ENCODE data around the gene PHF5A. TPM values are rescaled to one million over a fixed set of nuclear protein-coding genes. Genes with fewer than 3 reads are reported as not detected.

PHF5A gene
- total and polyA plus RNA-seq, 2 of the 8 experiments (the other 6 are each of a cell fraction or from before 2014, with no cell fraction given), result 119 to 135 TPM

DNA sequence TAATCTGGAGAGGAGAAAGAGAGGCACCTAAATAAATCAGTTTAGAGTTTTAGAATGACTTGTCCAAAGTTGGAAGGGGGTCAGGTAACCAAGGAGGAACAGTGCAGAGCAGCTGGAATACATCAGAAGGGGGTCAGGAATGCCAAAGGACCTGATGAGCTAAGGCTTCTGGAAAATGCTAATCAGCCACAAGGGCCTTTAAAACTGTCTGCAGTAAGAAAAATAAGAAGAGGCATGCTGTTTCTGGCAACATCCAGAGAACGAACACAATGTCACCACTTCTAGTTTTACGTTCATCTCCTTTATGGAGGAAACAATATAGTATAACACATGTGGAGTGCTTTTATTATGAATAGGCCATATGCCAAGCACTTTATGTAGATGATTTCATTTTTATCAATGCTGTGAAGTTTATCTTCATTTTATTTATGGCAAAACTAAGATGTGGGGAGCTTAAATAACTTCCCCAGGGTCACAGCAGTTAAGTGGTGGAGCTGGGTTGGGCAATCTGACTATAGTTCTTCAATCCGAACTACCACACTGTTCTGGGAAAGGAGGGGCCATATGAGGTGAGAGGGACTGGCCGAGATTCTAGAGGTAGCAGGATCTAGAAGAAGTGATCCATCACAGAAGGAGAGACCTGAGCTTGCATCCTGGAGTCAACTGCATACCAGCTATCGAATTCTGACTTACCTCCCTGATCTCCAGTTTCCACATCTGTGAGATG is 23.0 kb upstream of the PHF5A start:
- Histone ChIP-seq H3K4ac (replicated peaks; ENCODE audit: insufficient read length, low read depth, low read length) (no peak overlapping the region), H3K9ac (replicated peaks in 1 of 4; ENCODE audit: extremely low read depth in 1 of 4, low read depth in 3 of 4, low read length in 3 of 4) (0 out of 7 replicates have a peak overlapping the region, but pooled peaks of 1 of the 4 experiments have one; percentile 4), H2BK5ac (ENCODE audit: low read depth, low read length) (no peak overlapping the region), H2BK12ac (ENCODE audit: low read depth, low read length) (no peak overlapping the region), H3K23me2 (ENCODE audit: low read depth, low read length) (no peaks in the 10 kb centered on the region), H4K20me1 (replicated peaks in 1 of 2; ENCODE audit: control insufficient read depth in 1 of 2, insufficient read depth in 2 of 2, low read length in 2 of 2) (peaks cover 0 to 8% of the 10 kb centered on the region in 2 experiments), H3K14ac (ENCODE audit: insufficient read length) (no peak overlapping the region), H3K56ac (replicated peaks; ENCODE audit: insufficient read length, low read depth, low read length) (no peak overlapping the region), H2BK120ac (replicated peaks; ENCODE audit: low read depth, low read length) (no peak overlapping the region), H3K79me2 (ENCODE audit: control insufficient read depth in 1 of 2, insufficient read depth in 2 of 2, low read length in 2 of 2) (peaks cover 4 to 64% of the 10 kb centered on the region in 2 experiments), H2AFZ (ENCODE audit: low read length) (no peak overlapping the region), H3K23ac (ENCODE audit: insufficient read length) (no peak overlapping the region), H3K36me3 (ENCODE audit: control insufficient read depth in 2 of 4, insufficient read depth in 4 of 4, low read length in 3 of 4) (no peaks in the 10 kb centered on the region), H4K91ac (replicated peaks; ENCODE audit: insufficient read length, low read length) (no peak overlapping the region), H3K4me1 (replicated peaks in 1 of 4; ENCODE audit: control insufficient read depth in 3 of 4, insufficient read depth in 4 of 4, low read length in 3 of 4) (peaks cover 4 to 21% (median 14%) of the 10 kb centered on the region in 4 experiments; a peak in 6 of 7 replicates), H2BK15ac (ENCODE audit: low read length) (no peak overlapping the region), H2AK5ac (ENCODE audit: low read depth, low read length) (no peak overlapping the region), H3K4me2 (ENCODE audit: insufficient read depth in 1 of 2, low read depth in 2 of 2, low read length in 2 of 2) (0 out of 4 replicates have a peak overlapping the region, but pooled peaks of 1 of the 2 experiments have one; percentile 13), H3K79me1 (ENCODE audit: low read depth, low read length) (peaks cover 8% of the 10 kb centered on the region), H3K9me3 (ENCODE audit: insufficient read depth in 2 of 2, low read depth in 1 of 2, low read length in 1 of 2) (no peaks in the 10 kb centered on the region), H3K4me3 (ENCODE audit: extremely low read depth in 1 of 4, insufficient read depth in 2 of 4, low read depth in 3 of 4, low read length in 4 of 4) (no peak overlapping the region), H4K8ac (ENCODE audit: extremely low read depth, insufficient read depth, low read length) (no peak overlapping the region), H3K27me3 (replicated peaks in 1 of 4; ENCODE audit: control insufficient read depth in 3 of 4, extremely low read depth in 1 of 4, insufficient read depth in 3 of 4, low read length in 3 of 4) (no peaks in the 10 kb centered on the region), H4K5ac (ENCODE audit: insufficient read length, low read depth, low read length) (no peak overlapping the region), H3K27ac (ENCODE audit: low read depth, low read length) (no peak overlapping the region), H3K18ac (ENCODE audit: extremely low read depth, low read length) (no peak overlapping the region), H2BK20ac (ENCODE audit: low read length) (no peak overlapping the region)
- DNase-seq (ENCODE audit: low read depth in 1 of 2, low spot score in 2 of 2) (no peak), FAIRE-seq (peak; percentile 7)
- WGBS, 2 experiments (ENCODE audit: extremely low coverage in 1 of 2, insufficient coverage in 1 of 2, insufficient read length in 1 of 2, insufficient replicate concordance in 2 of 2, low coverage in 1 of 2, low lambda C conversion rate in 2 of 2, missing lambda C conversion rate in 1 of 2), result 82% methylated on average over 5 of the region's 5 CpGs; no CpG with 5 or more reads in 1 of the 2 experiments
- CTCF ChIA-PET (ENCODE audit: partially characterized antibody), result interaction anchor here (0.6 to 17.6 kb wide), 11 partner anchors 9 to 41 kb away, joined by 3 to 218 read pairs (median 5); no protein-coding TSS in a partner anchor
- POLR2A ChIA-PET (ENCODE audit: partially characterized antibody), result interaction anchor here (0.5 to 3.6 kb wide), 8 partner anchors 9 to 45 kb away, joined by 3 to 14 read pairs (median 5); partner anchors contain the start of genes ACO2, PHF5A and TOB2
- TF ChIP-seq FOSL1 (IDR thresholded peaks at IDR 0.05; ENCODE audit: insufficient read depth, low read depth, low read length) (no peak), USF2 (IDR thresholded peaks at IDR 0.05; ENCODE audit: low read length) (no peak), EP300 (IDR thresholded peaks at IDR 0.05; ENCODE audit: borderline replicate concordance in 1 of 2, low read depth in 2 of 2, low read length in 2 of 2) (no peak), RBBP5 (IDR thresholded peaks at IDR 0.05; ENCODE audit: borderline replicate concordance, low read depth, low read length) (no peak), RFX5 (IDR thresholded peaks at IDR 0.05; ENCODE audit: borderline replicate concordance, low read depth, low read length) (no peak), BRCA1 (IDR thresholded peaks at IDR 0.05; ENCODE audit: low read depth, low read length) (no peak), KDM1A (IDR thresholded peaks at IDR 0.05; ENCODE audit: borderline replicate concordance, low read length) (no peak), EZH2 (IDR thresholded peaks at IDR 0.05; ENCODE audit: low read depth, low read length, severe bottlenecking) (no peak), TCF12 (IDR thresholded peaks at IDR 0.05; ENCODE audit: low read depth, low read length) (no peak)
- TF ChIP-seq, protein P1, sequence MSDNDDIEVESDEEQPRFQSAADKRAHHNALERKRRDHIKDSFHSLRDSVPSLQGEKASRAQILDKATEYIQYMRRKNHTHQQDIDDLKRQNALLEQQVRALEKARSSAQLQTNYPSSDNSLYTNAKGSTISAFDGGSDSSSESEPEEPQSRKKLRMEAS (IDR thresholded peaks at IDR 0.05), result no peak

All from H1 (cell line).